ENCODE data around the gene NHLH1.

The NHLH1 gene

GRCh38 chr1:160344241-160344640 lies 22.6 kb upstream of the NHLH1 start:
- H3K4me1 ChIP-seq (ENCODE audit: control insufficient read depth in 2 of 2, insufficient read depth in 1 of 2, low read depth in 1 of 2, low read length in 2 of 2), result peaks cover 4 to 7% of the 10 kb centered on the region in 2 donors
- no peak overlapping the region for H3K23ac ChIP-seq (ENCODE audit: low read depth, low read length, poor library complexity)
- no peak overlapping the region for H3K9ac ChIP-seq (ENCODE audit: low read depth, low read length, poor library complexity)
- peaks cover 5% of the 10 kb centered on the region for H3K79me1 ChIP-seq (ENCODE audit: low read depth, low read length)
- peaks cover 9 to 68% of the 10 kb centered on the region in 2 donors for H3K36me3 ChIP-seq (replicated peaks in 1 of 2; ENCODE audit: control insufficient read depth in 2 of 2, insufficient read depth in 2 of 2, low read length in 2 of 2)
- no peaks in the 10 kb centered on the region for H3K9me3 ChIP-seq (replicated peaks in 1 of 2; ENCODE audit: control insufficient read depth in 2 of 2, insufficient read depth in 1 of 2, low read depth in 1 of 2, low read length in 2 of 2)
- no peak overlapping the region for H2BK120ac ChIP-seq (ENCODE audit: low read depth, low read length)
- H3K14ac ChIP-seq (ENCODE audit: low read length), result no peak overlapping the region
- no peak overlapping the region for H2AK5ac ChIP-seq (ENCODE audit: low read depth, low read length)
- WGBS, 2 donors (ENCODE audit: extremely low coverage in 2 of 2, insufficient read length in 2 of 2, insufficient replicate concordance in 1 of 2), result no CpG with 5 or more reads among the region's 3 CpGs
- no peak for DNase-seq (ENCODE audit: low spot score)
- H3K4me3 ChIP-seq (ENCODE audit: low read length in 2 of 2), result peak overlapping the region in 1 of 2 donors; percentile 89
- peak overlapping the region; percentile 36 for H3K4me2 ChIP-seq (ENCODE audit: insufficient read depth, low read length, poor library complexity, severe bottlenecking)
- no peak overlapping the region for H3K18ac ChIP-seq (ENCODE audit: low read length)
- H3K27me3 ChIP-seq (ENCODE audit: control insufficient read depth in 3 of 3, insufficient read depth in 3 of 3, low read depth in 1 of 3, low read length in 3 of 3), result no peaks in the 10 kb centered on the region
- H2BK15ac ChIP-seq (ENCODE audit: low read length), result no peak overlapping the region
- no peak overlapping the region for H2BK12ac ChIP-seq (ENCODE audit: low read length)
- no peak overlapping the region for H2AFZ ChIP-seq (ENCODE audit: low read length)
- no peak overlapping the region for H2BK5ac ChIP-seq (ENCODE audit: low read length)
- H4K91ac ChIP-seq (ENCODE audit: low read depth, low read length, poor library complexity), result no peak overlapping the region
- no peak overlapping the region for H3K4ac ChIP-seq (ENCODE audit: low read length)
- H4K8ac ChIP-seq (ENCODE audit: low read depth, low read length), result no peak overlapping the region
- H3K27ac ChIP-seq (replicated peaks; ENCODE audit: low read length), result no peak overlapping the region

GRCh38 chr1:160344936-160345335 lies 21.9 kb upstream of the NHLH1 start:
- no peaks in the 10 kb centered on the region for H3K9me3 ChIP-seq (replicated peaks in 1 of 2; ENCODE audit: control insufficient read depth in 2 of 2, insufficient read depth in 1 of 2, low read depth in 1 of 2, low read length in 2 of 2)
- no CpG with 5 or more reads among the region's 6 CpGs for WGBS, 2 donors (ENCODE audit: extremely low coverage in 2 of 2, insufficient read length in 2 of 2, insufficient replicate concordance in 1 of 2)
- peaks cover 4 to 7% of the 10 kb centered on the region in 2 donors for H3K4me1 ChIP-seq (ENCODE audit: control insufficient read depth in 2 of 2, insufficient read depth in 1 of 2, low read depth in 1 of 2, low read length in 2 of 2)
- H3K9ac ChIP-seq (ENCODE audit: low read depth, low read length, poor library complexity), result no peak overlapping the region
- H2AK5ac ChIP-seq (ENCODE audit: low read depth, low read length), result no peak overlapping the region
- no peak overlapping the region for H2BK15ac ChIP-seq (ENCODE audit: low read length)
- H3K36me3 ChIP-seq (replicated peaks in 1 of 2; ENCODE audit: control insufficient read depth in 2 of 2, insufficient read depth in 2 of 2, low read length in 2 of 2), result peaks cover 12 to 68% of the 10 kb centered on the region in 2 donors
- H3K14ac ChIP-seq (ENCODE audit: low read length), result no peak overlapping the region
- H4K91ac ChIP-seq (ENCODE audit: low read depth, low read length, poor library complexity), result no peak overlapping the region
- H2AFZ ChIP-seq (ENCODE audit: low read length), result no peak overlapping the region
- H3K4me2 ChIP-seq (ENCODE audit: insufficient read depth, low read length, poor library complexity, severe bottlenecking), result no peak overlapping the region
- peaks cover 5% of the 10 kb centered on the region for H3K79me1 ChIP-seq (ENCODE audit: low read depth, low read length)
- no peaks in the 10 kb centered on the region for H3K27me3 ChIP-seq (ENCODE audit: control insufficient read depth in 3 of 3, insufficient read depth in 3 of 3, low read depth in 1 of 3, low read length in 3 of 3)
- no peak overlapping the region for H2BK120ac ChIP-seq (ENCODE audit: low read depth, low read length)
- H4K8ac ChIP-seq (ENCODE audit: low read depth, low read length), result no peak overlapping the region
- H2BK12ac ChIP-seq (ENCODE audit: low read length), result no peak overlapping the region
- no peak overlapping the region for H3K4me3 ChIP-seq (ENCODE audit: low read length in 2 of 2)
- DNase-seq (ENCODE audit: low spot score), result no peak
- H2BK5ac ChIP-seq (ENCODE audit: low read length), result no peak overlapping the region
- H3K23ac ChIP-seq (ENCODE audit: low read depth, low read length, poor library complexity), result no peak overlapping the region
- no peak overlapping the region for H3K18ac ChIP-seq (ENCODE audit: low read length)
- H3K27ac ChIP-seq (replicated peaks; ENCODE audit: low read length), result no peak overlapping the region
- H3K4ac ChIP-seq (ENCODE audit: low read length), result no peak overlapping the region

GRCh38 chr1:160346463-160346862 lies 20.4 kb upstream of the NHLH1 start:
- Histone ChIP-seq H2BK5ac (ENCODE audit: low read length) (no peak overlapping the region), H2BK15ac (ENCODE audit: low read length) (no peak overlapping the region), H3K9me3 (replicated peaks in 1 of 2; ENCODE audit: control insufficient read depth in 2 of 2, insufficient read depth in 1 of 2, low read depth in 1 of 2, low read length in 2 of 2) (no peaks in the 10 kb centered on the region), H2BK120ac (ENCODE audit: low read depth, low read length) (no peak overlapping the region), H3K4me1 (ENCODE audit: control insufficient read depth in 2 of 2, insufficient read depth in 1 of 2, low read depth in 1 of 2, low read length in 2 of 2) (peaks cover 0 to 4% of the 10 kb centered on the region in 2 donors), H3K4me2 (ENCODE audit: insufficient read depth, low read length, poor library complexity, severe bottlenecking) (no peak overlapping the region), H4K91ac (ENCODE audit: low read depth, low read length, poor library complexity) (no peak overlapping the region), H2AK5ac (ENCODE audit: low read depth, low read length) (no peak overlapping the region), H3K23ac (ENCODE audit: low read depth, low read length, poor library complexity) (no peak overlapping the region), H4K8ac (ENCODE audit: low read depth, low read length) (no peak overlapping the region), H3K4ac (ENCODE audit: low read length) (no peak overlapping the region), H3K27me3 (ENCODE audit: control insufficient read depth in 3 of 3, insufficient read depth in 3 of 3, low read depth in 1 of 3, low read length in 3 of 3) (no peaks in the 10 kb centered on the region), H3K14ac (ENCODE audit: low read length) (no peak overlapping the region), H3K27ac (replicated peaks; ENCODE audit: low read length) (no peak overlapping the region), H3K9ac (ENCODE audit: low read depth, low read length, poor library complexity) (no peak overlapping the region), H2AFZ (ENCODE audit: low read length) (no peak overlapping the region), H3K18ac (ENCODE audit: low read length) (no peak overlapping the region), H3K79me1 (ENCODE audit: low read depth, low read length) (peaks cover 5% of the 10 kb centered on the region), H2BK12ac (ENCODE audit: low read length) (no peak overlapping the region), H3K4me3 (ENCODE audit: low read length in 2 of 2) (no peak overlapping the region), H3K36me3 (replicated peaks in 1 of 2; ENCODE audit: control insufficient read depth in 2 of 2, insufficient read depth in 2 of 2, low read length in 2 of 2) (peaks cover 20 to 70% of the 10 kb centered on the region in 2 donors)
- no peak for DNase-seq (ENCODE audit: low spot score)
- no CpG with 5 or more reads among the region's 10 CpGs for WGBS, 2 donors (ENCODE audit: extremely low coverage in 2 of 2, insufficient read length in 2 of 2, insufficient replicate concordance in 1 of 2)

DNA sequence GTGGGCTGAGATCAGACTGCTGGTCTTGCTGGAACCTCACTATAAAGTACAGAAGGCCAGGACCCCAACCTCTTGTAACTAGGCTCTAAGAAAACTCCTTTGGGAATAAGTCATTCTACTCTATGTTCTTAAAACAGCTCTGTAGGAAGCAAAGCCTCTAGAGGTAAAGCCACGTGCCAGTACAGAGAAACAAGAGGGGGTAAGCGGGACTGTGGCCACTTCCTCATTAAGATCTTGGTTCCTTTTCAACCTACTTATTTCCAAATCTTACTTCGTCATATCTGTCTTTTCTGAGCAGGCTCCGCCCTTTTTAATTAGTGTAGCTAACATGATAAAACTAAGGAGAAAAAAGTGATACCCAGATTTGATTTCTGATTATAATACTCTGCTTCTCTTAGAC lies 19.9 kb upstream of the NHLH1 start:
- H2BK15ac ChIP-seq (ENCODE audit: low read length), result no peak overlapping the region
- peaks cover 0 to 3% of the 10 kb centered on the region in 2 donors for H3K4me1 ChIP-seq (ENCODE audit: control insufficient read depth in 2 of 2, insufficient read depth in 1 of 2, low read depth in 1 of 2, low read length in 2 of 2)
- no peak overlapping the region for H2AFZ ChIP-seq (ENCODE audit: low read length)
- H3K23ac ChIP-seq (ENCODE audit: low read depth, low read length, poor library complexity), result no peak overlapping the region
- no peaks in the 10 kb centered on the region for H3K27me3 ChIP-seq (ENCODE audit: control insufficient read depth in 3 of 3, insufficient read depth in 3 of 3, low read depth in 1 of 3, low read length in 3 of 3)
- no peak overlapping the region for H2BK12ac ChIP-seq (ENCODE audit: low read length)
- H2AK5ac ChIP-seq (ENCODE audit: low read depth, low read length), result no peak overlapping the region
- H4K8ac ChIP-seq (ENCODE audit: low read depth, low read length), result no peak overlapping the region
- H3K36me3 ChIP-seq (replicated peaks in 1 of 2; ENCODE audit: control insufficient read depth in 2 of 2, insufficient read depth in 2 of 2, low read length in 2 of 2), result peaks cover 23 to 75% of the 10 kb centered on the region in 2 donors
- no peak overlapping the region for H3K9ac ChIP-seq (ENCODE audit: low read depth, low read length, poor library complexity)
- no peak overlapping the region for H3K4me3 ChIP-seq (ENCODE audit: low read length in 2 of 2)
- H4K91ac ChIP-seq (ENCODE audit: low read depth, low read length, poor library complexity), result no peak overlapping the region
- H3K4ac ChIP-seq (ENCODE audit: low read length), result no peak overlapping the region
- no peak overlapping the region for H3K14ac ChIP-seq (ENCODE audit: low read length)
- H3K79me1 ChIP-seq (ENCODE audit: low read depth, low read length), result peaks cover 5% of the 10 kb centered on the region
- H2BK5ac ChIP-seq (ENCODE audit: low read length), result no peak overlapping the region
- no CpG with 5 or more reads among the region's 4 CpGs for WGBS, 2 donors (ENCODE audit: extremely low coverage in 2 of 2, insufficient read length in 2 of 2, insufficient replicate concordance in 1 of 2)
- no peaks in the 10 kb centered on the region for H3K9me3 ChIP-seq (replicated peaks in 1 of 2; ENCODE audit: control insufficient read depth in 2 of 2, insufficient read depth in 1 of 2, low read depth in 1 of 2, low read length in 2 of 2)
- H3K4me2 ChIP-seq (ENCODE audit: insufficient read depth, low read length, poor library complexity, severe bottlenecking), result no peak overlapping the region
- H2BK120ac ChIP-seq (ENCODE audit: low read depth, low read length), result no peak overlapping the region
- no peak overlapping the region for H3K18ac ChIP-seq (ENCODE audit: low read length)
- DNase-seq (ENCODE audit: low spot score), result no peak
- no peak overlapping the region for H3K27ac ChIP-seq (replicated peaks; ENCODE audit: low read length)

Data from neuronal stem cell (in vitro differentiated cells).